Transverse colon (tissue), 4 donors: ENCODE results near the gene PDE8B. TPM values are rescaled to one million over a fixed set of nuclear protein-coding genes. Genes with fewer than 3 reads are reported as not detected.

ENCODE experiments used
- DNase-seq: peaks from one replicate; pipeline ENCODE4 v3.0.0-alpha.2; 2019
- H3K27ac ChIP-seq, 4 donors: fragments of 200-600 bp; sonication (generic); 2 replicates each; pipeline ENCODE4 v1.5.1; 2016 to 2018; ENCODE audit warnings: inconsistent platforms in 4 of 4
- H3K27me3 ChIP-seq: fragments of 200-600 bp; sonication (generic); 2 replicates; pipeline ENCODE4 v1.5.1; 2017; ENCODE audit warnings: inconsistent platforms
- H3K36me3 ChIP-seq, 4 donors: fragments of 200-600 bp; sonication (generic); 2 replicates each; pipeline ENCODE4 v1.5.1; 2017 to 2019; ENCODE audit warnings: inconsistent platforms in 4 of 4
- H3K4me1 ChIP-seq, 4 donors: fragments of 200-600 bp; sonication (generic); 2 replicates each; pipeline ENCODE4 v1.5.1; 2017 to 2020; ENCODE audit warnings: inconsistent platforms in 4 of 4
- H3K4me3 ChIP-seq, 4 donors: fragments of 200-600 bp; sonication (generic); 1 replicate in 1 of 4; 2 replicates in 3 of 4; pipeline versions ENCODE4 v1.5.1 to v1.6.1; 2017 to 2019; ENCODE audit warnings: inconsistent platforms in 4 of 4
- H3K9me3 ChIP-seq, 2 donors: fragments of 200-600 bp; sonication (generic); 2 replicates each; pipeline ENCODE4 v1.5.1; 2017 to 2019; ENCODE audit warnings: inconsistent platforms in 2 of 2
- CTCF ChIP-seq, 5 experiments: fragments of 200-600 bp in 3 of 5; fragments of 450-650 bp in 2 of 5; sonication (generic) in 3 of 5; IDR thresholded peaks; 1 replicate in 2 of 5; 2 replicates in 3 of 5; pipeline ENCODE4 v1.5.1; 2016 to 2017; ENCODE audit warnings: antibody characterized with exemption in 5 of 5, inconsistent platforms in 3 of 5, mild to moderate bottlenecking in 2 of 5, moderate library complexity in 1 of 5
- EP300 ChIP-seq: sonication (generic); formaldehyde crosslinking; IDR thresholded peaks from one replicate; pipeline ENCODE4 v1.6.1; 2017; ENCODE audit warnings: antibody characterized with exemption, low read depth
- POLR2A ChIP-seq: fragments of 450-650 bp; IDR thresholded peaks from one replicate; pipeline ENCODE4 v1.6.1; 2016; ENCODE audit warnings: antibody characterized with exemption, mild to moderate bottlenecking, moderate library complexity
- POLR2AphosphoS5 ChIP-seq, 3 donors: sonication (generic); formaldehyde crosslinking; IDR thresholded peaks; one replicate each; pipeline ENCODE4 v1.6.1; 2016; ENCODE audit warnings: antibody characterized with exemption in 3 of 3
- WGBS, 2 donors: methylation state at CpG; one replicate each; pipeline ENCODE4 v1.1.5; 2018; ENCODE audit warnings: low coverage in 1 of 2; 5-methylcytosine and 5-hydroxymethylcytosine counted together
- in situ Hi-C, 4 donors: fragments of 200-750 bp; cut with MboI; loops; one replicate each; pipeline versions ENCODE4 v1.15.0 to v1.15.1; 2017; ENCODE audit warnings: low sequenced_read_pairs in 3 of 4, low pct_ligation_motif_present in 1 of 4, low pct_unique_long_range_greater_than_20kb in 1 of 4
- intact Hi-C: fragments of 100-400 bp; cut with DNase I; formaldehyde crosslinking; loops from one replicate; pipeline ENCODE4 v1.15.1; 2023; ENCODE audit warnings: low total_unique reads
- total RNA-seq, 4 donors: library from RNA; depleted of rRNA; stranded (reverse); fragments of >200 nt; gene quantifications; one replicate each; pipeline ENCODE4 v1.1.0, GENCODE V29; 2016

The PDE8B gene
- total RNA-seq, 4 donors from 2014 or later, result 0.40 to 22.4 (median 1.2) TPM

GRCh38 chr5:77328930-77329647, 118.6 kb downstream of the PDE8B start:
- WGBS, 2 donors, result 87 to 90% methylated on average over 9 to 10 of the region's 10 CpGs
- in situ Hi-C loops, result no loop called here
- no peak overlapping the region for H3K4me3 ChIP-seq
- no peak overlapping the region for H3K27ac ChIP-seq
- no peak for DNase-seq
- intact Hi-C loops, result no loop called here
- H3K4me1 ChIP-seq, result peaks cover 0 to 5% (median 2%) of the 10 kb centered on the region in 4 donors
- TF ChIP-seq EP300, result no peak
- TF ChIP-seq CTCF (IDR thresholded peaks at IDR 0.05), result no peak
- TF ChIP-seq POLR2AphosphoS5 (IDR thresholded peaks at IDR 0.05), result no peak
- no peak for TF ChIP-seq POLR2A
- no peaks in the 10 kb centered on the region for H3K9me3 ChIP-seq
- H3K27me3 ChIP-seq, result no peaks in the 10 kb centered on the region
- H3K36me3 ChIP-seq, result no peaks in the 10 kb centered on the region

- no peak overlapping the region for H3K27ac ChIP-seq
- peaks cover 0 to 10% (median 2%) of the 10 kb centered on the region in 4 donors for H3K4me1 ChIP-seq
- no peak for TF ChIP-seq POLR2AphosphoS5 (IDR thresholded peaks at IDR 0.05)
- no peak for TF ChIP-seq EP300
- no peak for TF ChIP-seq CTCF (IDR thresholded peaks at IDR 0.05)
- no peak for TF ChIP-seq POLR2A
- no peak overlapping the region for H3K4me3 ChIP-seq
- no peaks in the 10 kb centered on the region for H3K9me3 ChIP-seq
- H3K36me3 ChIP-seq, result no peaks in the 10 kb centered on the region
- in situ Hi-C loops (no loop called here), intact Hi-C loops (no loop called here)
- no peak for DNase-seq
- no peaks in the 10 kb centered on the region for H3K27me3 ChIP-seq
- WGBS, 2 donors, result 76 to 85% methylated on average over 2 to 3 of the region's 3 CpGs
These were observed 119.4 kb downstream of the PDE8B start for GRCh38 chr5:77329664-77330430.

GRCh38 chr5:77333036-77333435, 122.6 kb downstream of the PDE8B start:
- no peak overlapping the region for H3K4me3 ChIP-seq
- H3K9me3 ChIP-seq, result no peaks in the 10 kb centered on the region
- WGBS, 2 donors, result 90 to 92% methylated on average over 4 of the region's 4 CpGs
- DNase-seq, result no peak
- H3K4me1 ChIP-seq, result peaks cover 0 to 10% (median 0%) of the 10 kb centered on the region in 4 donors
- intact Hi-C loops (no loop called here), in situ Hi-C loops (no loop called here)
- H3K27ac ChIP-seq, result no peak overlapping the region
- TF ChIP-seq POLR2AphosphoS5 (IDR thresholded peaks at IDR 0.05) (no peak), CTCF (IDR thresholded peaks at IDR 0.05) (no peak), POLR2A (no peak), EP300 (no peak)
- H3K27me3 ChIP-seq, result no peaks in the 10 kb centered on the region
- H3K36me3 ChIP-seq, result no peaks in the 10 kb centered on the region

GRCh38 chr5:77333451-77334123, 123.1 kb downstream of the PDE8B start:
- H3K27me3 ChIP-seq, result no peaks in the 10 kb centered on the region
- no peak overlapping the region for H3K4me3 ChIP-seq
- peaks cover 0 to 10% (median 0%) of the 10 kb centered on the region in 4 donors for H3K4me1 ChIP-seq
- intact Hi-C loops (no loop called here), in situ Hi-C loops (no loop called here)
- 70 to 85% methylated on average over 4 to 5 of the region's 5 CpGs for WGBS, 2 donors
- no peaks in the 10 kb centered on the region for H3K9me3 ChIP-seq
- H3K36me3 ChIP-seq, result no peaks in the 10 kb centered on the region
- TF ChIP-seq POLR2AphosphoS5 (IDR thresholded peaks at IDR 0.05), result peak in 2 of 3 donors; percentile 29 to 36
- TF ChIP-seq EP300, result no peak
- peak overlapping the region; percentile 23 to 42 (median 30) for H3K27ac ChIP-seq
- DNase-seq, result no peak
